Lung (tissue), 12 donors: ENCODE measurements around the gene F2RL3. TPM values are rescaled to one million over a fixed set of nuclear protein-coding genes. Genes with fewer than 3 reads are reported as not detected.

Source experiments
- ATAC-seq: fragments of 200-7000 bp; cut with Tn5 transposase; one replicate; pipeline ENCODE4 v1.9.1; 2020; ENCODE audit warnings: moderate number of reproducible peaks; ENCODE audit not compliant: insufficient read depth, low FRiP score
- DNase-seq, 3 donors: peaks; one replicate each; pipeline ENCODE4 v3.0.0-alpha.2; 2013 to 2017
- H3K27ac ChIP-seq, 2 donors: one replicate each; pipeline ENCODE4 v1.5.1; 2013; ENCODE audit warnings: mild to moderate bottlenecking in 2 of 2, moderate library complexity in 2 of 2, control low read depth in 1 of 2, inconsistent platforms in 1 of 2, low read depth in 1 of 2, low read length in 1 of 2
- H3K27me3 ChIP-seq, 3 donors: one replicate each; pipeline ENCODE4 v1.5.1; 2013; ENCODE audit warnings: low read length in 2 of 3; ENCODE audit not compliant: control insufficient read depth in 3 of 3, insufficient read depth in 3 of 3
- H3K36me3 ChIP-seq, 4 donors: one replicate each; pipeline ENCODE4 v1.5.1; 2013; ENCODE audit warnings: low read length in 4 of 4, mild to moderate bottlenecking in 1 of 4, moderate library complexity in 1 of 4; ENCODE audit not compliant: control insufficient read depth in 4 of 4, insufficient read depth in 4 of 4
- H3K4me1 ChIP-seq, 5 donors: one replicate each; pipeline ENCODE4 v1.5.1; 2013; ENCODE audit warnings: low read length in 5 of 5, mild to moderate bottlenecking in 2 of 5, moderate library complexity in 1 of 5; ENCODE audit not compliant: control insufficient read depth in 5 of 5, insufficient read depth in 5 of 5
- H3K4me3 ChIP-seq: one replicate; pipeline ENCODE4 v1.5.1; 2013; ENCODE audit warnings: mild to moderate bottlenecking, control low read depth, moderate library complexity
- H3K9ac ChIP-seq, 2 donors: one replicate each; pipeline ENCODE4 v1.5.1; 2013; ENCODE audit warnings: low read length in 2 of 2, control low read depth in 1 of 2; ENCODE audit not compliant: insufficient read depth in 1 of 2
- H3K9me3 ChIP-seq, 4 donors: one replicate each; pipeline ENCODE4 v1.5.1; 2013; ENCODE audit warnings: low read length in 3 of 4, mild to moderate bottlenecking in 1 of 4, moderate library complexity in 1 of 4; ENCODE audit not compliant: control insufficient read depth in 4 of 4, insufficient read depth in 3 of 4
- WGBS, 2 donors: extraction: QIAGEN DNeasy Blood & Tissue Kit; methylation state at CpG; one replicate each; pipeline ENCODE4 v1.1.7; 2013; 5-methylcytosine and 5-hydroxymethylcytosine counted together
- polyA plus RNA-seq, 2 donors: library from polyadenylated mRNA; stranded (reverse); fragments of 200-250 nt; gene quantifications; one replicate each; pipeline ENCODE4 v1.2.1, GENCODE V29; 2013
- total RNA-seq, 2 donors: library from RNA; depleted of rRNA in 1 of 2; stranded (reverse); fragments of >200 nt in 1 of 2; gene quantifications; one replicate each; pipeline ENCODE4 v1.2.1, GENCODE V29; 2014 to 2021
- TF ChIP-seq, protein P1 (sequence below): IDR thresholded peaks from 2 replicates; pipeline ENCODE4 v1.5.1; 2012; ENCODE audit warnings: mild to moderate bottlenecking; ENCODE audit errors: control extremely low read depth, extremely low read depth
- donor health status: control.
- donor health status: control.
- donor health status: Bipolar disorder and iron deficiency.
- donor health status: healthy.
- donor health status: DM: yes; HTN: yes; CAD: no.

The F2RL3 gene
- total and polyA plus RNA-seq, 4 donors, result 5.8 to 76.8 (median 53.0) TPM

- DNase-seq, result no peak
- TF ChIP-seq, protein P1, sequence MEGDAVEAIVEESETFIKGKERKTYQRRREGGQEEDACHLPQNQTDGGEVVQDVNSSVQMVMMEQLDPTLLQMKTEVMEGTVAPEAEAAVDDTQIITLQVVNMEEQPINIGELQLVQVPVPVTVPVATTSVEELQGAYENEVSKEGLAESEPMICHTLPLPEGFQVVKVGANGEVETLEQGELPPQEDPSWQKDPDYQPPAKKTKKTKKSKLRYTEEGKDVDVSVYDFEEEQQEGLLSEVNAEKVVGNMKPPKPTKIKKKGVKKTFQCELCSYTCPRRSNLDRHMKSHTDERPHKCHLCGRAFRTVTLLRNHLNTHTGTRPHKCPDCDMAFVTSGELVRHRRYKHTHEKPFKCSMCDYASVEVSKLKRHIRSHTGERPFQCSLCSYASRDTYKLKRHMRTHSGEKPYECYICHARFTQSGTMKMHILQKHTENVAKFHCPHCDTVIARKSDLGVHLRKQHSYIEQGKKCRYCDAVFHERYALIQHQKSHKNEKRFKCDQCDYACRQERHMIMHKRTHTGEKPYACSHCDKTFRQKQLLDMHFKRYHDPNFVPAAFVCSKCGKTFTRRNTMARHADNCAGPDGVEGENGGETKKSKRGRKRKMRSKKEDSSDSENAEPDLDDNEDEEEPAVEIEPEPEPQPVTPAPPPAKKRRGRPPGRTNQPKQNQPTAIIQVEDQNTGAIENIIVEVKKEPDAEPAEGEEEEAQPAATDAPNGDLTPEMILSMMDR, result no peak
- no peak overlapping the region for H3K4me3 ChIP-seq
- H3K9me3 ChIP-seq, result peaks cover 0 to 17% (median 7%) of the 10 kb centered on the region in 4 donors
- peaks cover 0 to 14% (median 7%) of the 10 kb centered on the region in 4 donors for H3K36me3 ChIP-seq
- no peak overlapping the region for H3K9ac ChIP-seq
- no peaks in the 10 kb centered on the region for H3K27me3 ChIP-seq
- ATAC-seq, result no peak
- 77 to 81% methylated on average over 3 of the region's 3 CpGs for WGBS, 2 donors
- H3K4me1 ChIP-seq, result peaks cover 0 to 20% (median 0%) of the 10 kb centered on the region in 5 donors
- H3K27ac ChIP-seq, result no peak overlapping the region
Measured at GRCh38 chr19:16883522-16883921, 5.3 kb upstream of the F2RL3 start.

GRCh38 chr19:16885166-16885565 lies 3.6 kb upstream of the F2RL3 start:
- TF ChIP-seq, protein P1, result no peak
- no peak for ATAC-seq
- Histone ChIP-seq H3K9ac (no peak overlapping the region), H3K36me3 (peaks cover 0 to 3% (median 0%) of the 10 kb centered on the region in 4 donors), H3K27me3 (no peaks in the 10 kb centered on the region), H3K4me1 (peaks cover 0 to 20% (median 0%) of the 10 kb centered on the region in 5 donors), H3K9me3 (peaks cover 0 to 19% (median 7%) of the 10 kb centered on the region in 4 donors), H3K4me3 (no peak overlapping the region), H3K27ac (peak overlapping the region in 1 of 2 donors; percentile 35)
- WGBS, 2 donors, result 52 to 68% methylated on average over 5 of the region's 5 CpGs
- no peak for DNase-seq

- no peak overlapping the region for H3K4me3 ChIP-seq
- ATAC-seq, result peak; percentile 55
- DNase-seq, result peak; percentile 35 to 70 (median 45)
- H3K36me3 ChIP-seq, result peaks cover 0 to 3% (median 0%) of the 10 kb centered on the region in 4 donors
- H3K9ac ChIP-seq, result no peak overlapping the region
- TF ChIP-seq, protein P1, result no peak
- WGBS, 2 donors, result 40 to 69% methylated on average over 20 of the region's 20 CpGs
- no peaks in the 10 kb centered on the region for H3K27me3 ChIP-seq
- H3K9me3 ChIP-seq, result peaks cover 0 to 17% (median 6%) of the 10 kb centered on the region in 4 donors
- peak overlapping the region; percentile 67 to 84 for H3K27ac ChIP-seq
- peaks cover 0 to 20% (median 0%) of the 10 kb centered on the region in 5 donors for H3K4me1 ChIP-seq
Measured at GRCh38 chr19:16886305-16886880, 2.4 kb upstream of the F2RL3 start.
